HG03064 (cell line): ENCODE measurements around the gene CCDC60.

ENCODE experiments used
- ATAC-seq: cut with Tn5 transposase; IDR thresholded peaks from one replicate; pipeline ENCODE4 v1.9.1; 2021; ENCODE audit warnings: low read depth; ENCODE audit not compliant: unreplicated experiment

CCDC60 gene

GRCh38 chr12:119500209-119500608 is 165.7 kb downstream of the CCDC60 start:
- no peak for ATAC-seq

- ATAC-seq: no peak
Measured at GRCh38 chr12:119501052-119501451, 166.5 kb downstream of the CCDC60 start.

DNA sequence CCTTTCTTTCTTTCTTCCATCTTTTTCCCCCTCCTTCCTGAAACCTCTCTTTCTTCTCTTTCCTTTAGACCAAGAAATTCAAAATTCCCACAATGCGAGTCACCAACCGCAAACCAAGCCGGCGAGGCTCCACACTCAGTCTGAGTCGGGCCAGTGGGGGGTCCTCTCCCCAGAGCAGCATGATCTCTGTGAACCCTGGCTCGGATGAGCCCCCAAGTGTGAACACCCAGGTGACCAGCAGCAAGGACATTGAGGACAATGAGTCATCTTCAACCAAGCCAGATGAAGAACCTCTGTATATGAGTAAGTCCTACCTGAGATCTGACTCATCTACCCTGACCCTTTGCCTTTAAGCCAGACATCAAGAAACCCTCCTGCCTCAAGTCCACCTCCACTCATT is 170.5 kb downstream of the CCDC60 start:
- ATAC-seq: no peak

DNA sequence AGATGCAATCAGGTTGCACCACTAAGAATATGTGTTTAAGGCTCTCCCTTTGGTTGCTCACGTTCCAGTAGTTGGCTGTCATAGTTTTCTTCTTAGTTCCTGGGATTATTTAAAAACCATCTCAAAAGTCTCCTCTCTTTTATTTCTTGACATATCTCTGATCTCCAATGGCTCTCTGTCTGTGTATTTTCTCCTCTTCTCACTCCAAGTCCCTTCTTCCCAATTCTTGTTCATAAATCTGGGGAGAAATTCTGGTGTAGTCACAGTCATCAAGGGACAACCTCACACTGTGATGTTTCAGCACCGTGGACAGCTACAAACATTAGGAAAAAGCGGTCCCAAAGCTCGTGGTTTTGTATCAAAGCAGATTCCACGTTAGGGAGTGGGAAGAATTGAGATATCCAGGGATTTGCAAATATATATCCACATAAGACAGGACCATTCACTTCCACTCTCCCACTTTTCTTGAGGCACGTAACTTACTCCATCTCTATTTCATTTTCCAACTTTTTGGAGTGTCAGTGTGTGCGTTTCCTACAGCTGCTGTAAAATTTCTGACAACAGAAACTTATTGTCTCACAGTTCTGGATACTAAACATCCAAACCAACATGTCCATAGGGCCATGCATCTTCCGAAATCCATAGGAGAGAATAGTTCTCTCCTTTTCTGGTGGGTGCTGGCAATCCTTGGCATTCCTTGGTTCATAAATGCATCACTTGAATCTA is 178.4 kb downstream of the CCDC60 start:
- no peak for ATAC-seq

DNA sequence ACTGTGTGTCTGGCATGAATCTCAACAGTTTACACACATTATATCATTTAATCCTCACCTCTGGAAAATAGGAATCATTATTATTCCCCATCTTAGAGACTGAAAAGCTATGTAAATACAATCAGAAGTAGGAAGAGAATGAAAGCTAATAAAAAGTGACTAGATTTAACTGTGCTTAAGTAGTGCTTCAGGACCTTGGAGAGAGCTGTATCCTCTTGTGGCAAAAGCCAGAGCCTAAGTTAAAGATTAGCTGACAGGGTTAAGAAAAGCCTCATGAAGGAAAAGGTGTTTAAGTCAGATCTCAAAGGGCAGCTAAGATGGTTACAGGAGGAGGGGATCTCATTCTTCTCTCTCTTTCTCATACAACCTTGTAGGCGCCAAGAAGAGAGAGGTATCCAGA is 193.7 kb downstream of the CCDC60 start:
- ATAC-seq: no peak

DNA sequence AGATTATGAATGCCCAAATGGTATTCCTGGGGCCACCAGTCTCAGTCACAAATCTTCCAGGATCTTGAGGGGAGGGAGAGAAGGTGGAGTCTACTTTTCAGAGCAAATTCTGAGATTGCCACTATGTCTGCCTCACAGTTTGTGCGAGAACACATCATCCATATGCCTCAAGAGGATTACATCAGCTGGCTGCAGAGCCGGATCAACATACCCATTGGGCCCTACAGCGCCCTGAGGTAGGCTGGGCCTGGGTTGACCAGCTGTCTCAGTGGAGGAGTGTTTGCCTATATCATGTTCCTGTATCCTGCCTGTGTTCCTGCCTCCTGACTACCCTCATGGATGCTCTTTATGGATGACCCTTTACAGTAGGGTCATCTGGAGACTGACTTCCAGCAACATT is 205.9 kb downstream of the CCDC60 start:
- no peak for ATAC-seq

DNA sequence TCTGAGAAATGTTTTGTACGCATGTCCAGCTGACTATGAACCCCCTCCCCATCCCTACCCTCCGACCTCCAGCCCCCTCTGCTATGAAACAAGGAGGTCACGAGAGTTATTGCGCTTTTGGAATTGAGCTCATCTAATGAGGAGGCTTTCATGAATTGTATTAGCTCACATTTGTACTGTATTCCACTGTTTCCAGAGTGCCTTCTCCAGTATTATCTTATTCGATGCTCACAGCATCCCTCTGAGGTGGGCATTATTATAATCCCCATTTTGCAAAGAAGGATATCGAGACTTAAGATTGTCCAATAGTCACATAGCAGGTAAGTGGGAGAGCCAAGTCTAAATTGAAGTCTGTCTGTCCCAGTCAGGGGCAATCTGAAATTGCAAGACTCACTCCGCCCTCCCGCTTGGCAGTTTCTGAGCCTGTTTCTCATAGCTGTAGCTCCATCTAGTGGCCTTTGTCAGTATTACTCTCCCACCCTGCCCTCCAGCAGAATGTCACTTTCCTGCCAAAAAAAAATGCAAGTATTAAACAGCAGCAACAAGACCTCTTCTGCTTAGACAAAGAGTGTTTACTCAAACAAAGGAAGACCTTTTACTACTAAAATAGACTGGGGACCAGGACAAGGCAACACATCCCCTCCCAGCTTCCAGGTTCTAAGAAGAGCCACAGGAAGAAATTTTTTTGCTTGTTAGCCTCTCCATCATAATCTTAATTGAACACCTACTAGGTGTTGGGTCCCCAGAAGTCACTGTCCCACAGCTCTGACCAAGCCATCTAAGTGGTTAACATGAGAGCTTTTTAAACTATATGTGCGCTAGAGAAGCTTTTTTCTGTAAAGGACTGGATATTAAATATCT is 210.5 kb downstream of the CCDC60 start:
- ATAC-seq: peak; percentile 61

- ATAC-seq: no peak
Measured at GRCh38 chr12:119546340-119546739, 211.8 kb downstream of the CCDC60 start.

DNA sequence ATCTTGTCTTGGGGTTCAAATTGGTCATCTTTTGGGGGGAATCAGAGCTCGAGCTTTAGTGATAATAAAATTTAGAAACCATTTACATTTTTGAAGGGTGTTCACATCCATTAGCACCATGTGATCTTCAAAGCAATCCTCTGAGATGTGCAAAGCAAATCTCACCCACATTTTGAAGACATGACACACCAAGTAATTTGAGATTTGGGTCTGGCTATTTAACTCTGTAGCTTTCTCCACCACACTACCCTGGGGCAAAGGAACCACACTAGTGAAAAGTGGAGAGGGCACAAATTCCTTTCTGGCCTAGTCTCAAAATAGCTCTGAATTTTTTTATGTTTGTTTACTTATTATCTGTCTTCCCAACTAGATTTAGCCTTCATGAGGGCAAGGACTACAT is 212.5 kb downstream of the CCDC60 start:
- ATAC-seq: no peak

- no peak for ATAC-seq
Measured at GRCh38 chr12:119556854-119557253, 222.3 kb downstream of the CCDC60 start.

DNA sequence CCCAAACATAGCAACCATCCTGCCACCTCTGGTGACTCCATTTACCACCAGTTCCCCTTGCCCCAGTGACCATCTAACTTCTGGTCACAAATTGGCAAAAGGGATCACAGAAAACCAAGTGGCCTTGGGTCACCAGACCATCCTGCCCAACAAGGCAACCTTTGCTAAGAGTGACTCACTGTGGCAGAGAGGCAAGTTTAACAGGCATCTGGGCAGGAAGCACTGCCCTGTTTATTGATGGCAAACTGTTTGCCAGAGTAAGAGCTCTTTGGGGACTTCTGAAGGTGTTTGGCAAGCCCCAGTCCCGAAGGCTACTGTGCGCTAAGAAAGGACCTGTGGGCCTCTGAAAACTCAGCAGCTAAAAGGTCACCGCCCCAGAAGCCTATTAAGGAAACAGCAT is 230.9 kb downstream of the CCDC60 start:
- ATAC-seq: no peak

GRCh38 chr12:119570771-119571170 is 236.2 kb downstream of the CCDC60 start:
- no peak for ATAC-seq

GRCh38 chr12:119573086-119573485 is 238.6 kb downstream of the CCDC60 start:
- no peak for ATAC-seq

- ATAC-seq: no peak
Measured at GRCh38 chr12:119574255-119574654, 239.7 kb downstream of the CCDC60 start.

- no peak for ATAC-seq
Measured at GRCh38 chr12:119576118-119576810, 241.7 kb downstream of the CCDC60 start.

GRCh38 chr12:119576915-119577314 is 242.4 kb downstream of the CCDC60 start:
- no peak for ATAC-seq

GRCh38 chr12:119578112-119578511 is 243.6 kb downstream of the CCDC60 start:
- no peak for ATAC-seq

DNA sequence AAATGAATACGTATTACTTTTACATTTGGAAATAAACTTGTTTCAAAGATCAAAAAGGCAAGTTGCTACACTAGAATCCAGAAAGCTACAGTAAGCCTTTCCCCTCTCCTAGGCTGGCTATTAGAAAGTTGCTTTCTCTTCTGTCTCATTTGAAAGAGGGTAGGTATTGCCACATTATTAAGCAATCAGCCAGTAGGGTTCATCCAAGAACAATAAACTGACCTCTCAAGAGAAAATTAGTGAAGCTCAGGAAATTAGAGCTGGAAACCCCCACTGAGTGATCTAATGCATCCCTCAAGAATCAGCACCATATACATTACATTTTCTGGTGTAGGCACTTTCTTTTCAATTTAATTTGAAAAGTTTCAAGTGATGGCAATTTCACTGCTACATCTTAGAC is 254.6 kb downstream of the CCDC60 start:
- no peak for ATAC-seq

DNA sequence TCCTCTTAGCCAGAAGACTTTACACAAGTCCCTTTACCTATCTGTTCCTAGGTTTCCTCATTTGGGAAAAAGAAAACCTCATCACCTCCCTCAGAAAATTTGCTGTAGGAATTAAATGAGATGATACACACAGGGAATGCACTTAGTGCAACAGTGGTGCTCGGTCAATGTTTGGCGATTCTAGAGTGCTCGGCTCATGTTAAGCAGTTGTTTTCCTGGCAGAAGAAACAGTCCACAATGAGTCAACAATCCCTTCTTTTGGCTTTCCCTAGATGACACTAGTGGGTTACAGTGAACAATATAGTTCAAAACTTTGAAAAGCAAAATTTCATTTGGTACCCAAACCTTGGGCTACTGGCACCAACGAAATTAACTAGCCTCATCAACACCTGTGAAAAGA is 255.1 kb downstream of the CCDC60 start:
- ATAC-seq: no peak
